Measurements from ENCODE around the gene OR2F2. TPM values are rescaled to one million over a fixed set of nuclear protein-coding genes. Genes with fewer than 3 reads are reported as not detected.

The OR2F2 gene
- total RNA-seq, 1 donor from 2014 or later, result not detected

DNA sequence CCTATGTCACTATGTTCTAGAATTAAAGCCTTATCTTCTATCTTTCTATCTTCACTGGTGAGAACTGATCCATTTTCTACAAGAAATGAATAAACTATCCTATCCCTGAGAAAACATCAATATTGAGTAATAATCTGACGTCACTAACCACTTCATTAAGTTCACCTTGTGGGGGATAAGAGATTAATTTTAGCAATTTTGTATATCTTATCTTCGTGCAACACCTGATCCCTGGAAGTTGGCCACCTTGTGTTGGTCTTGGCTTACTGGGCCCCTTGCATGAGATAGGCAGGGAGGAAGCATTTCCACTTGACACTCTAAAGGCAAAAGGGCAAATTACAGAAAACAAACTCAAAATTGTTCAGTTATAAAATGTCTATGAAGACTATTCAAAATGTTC, 45.0 kb downstream of the OR2F2 start:
- no peak for DNase-seq

DNA sequence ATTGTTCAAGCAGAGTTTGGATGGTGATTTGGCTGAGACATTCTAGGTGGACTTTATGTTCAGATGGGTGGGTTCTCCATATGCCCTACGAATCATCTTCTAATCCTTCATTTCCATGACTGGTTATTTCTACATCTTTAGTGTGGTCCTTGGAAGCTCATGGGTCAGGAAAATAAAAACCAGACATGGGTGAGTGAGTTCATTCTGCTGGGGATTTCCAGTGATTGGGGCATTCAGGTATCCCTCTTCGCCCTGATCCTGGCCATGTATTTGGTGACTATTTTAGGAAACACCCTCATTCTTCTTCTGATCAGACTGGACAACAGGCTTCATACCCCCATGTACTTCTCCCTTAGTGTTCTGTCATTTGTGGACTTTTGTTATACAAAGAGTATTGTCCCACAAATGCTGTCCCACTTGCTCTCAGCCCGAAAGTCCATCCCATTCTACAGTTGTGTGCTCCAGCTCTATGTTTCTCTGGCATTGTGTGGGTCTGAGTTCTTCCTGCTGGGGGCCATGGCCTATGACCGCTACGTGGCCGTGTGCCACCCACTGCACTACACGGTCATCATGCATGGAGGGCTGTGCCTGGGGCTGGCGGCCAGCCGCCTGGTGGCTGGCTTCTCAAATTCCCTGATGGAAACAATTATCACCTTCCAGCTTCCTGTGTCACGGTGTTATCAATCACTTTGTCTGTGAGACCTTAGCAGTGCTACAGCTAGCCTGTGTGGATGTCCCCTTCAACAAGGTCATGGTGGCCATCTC, 45.9 kb downstream of the OR2F2 start:
- no peak for DNase-seq

DNA sequence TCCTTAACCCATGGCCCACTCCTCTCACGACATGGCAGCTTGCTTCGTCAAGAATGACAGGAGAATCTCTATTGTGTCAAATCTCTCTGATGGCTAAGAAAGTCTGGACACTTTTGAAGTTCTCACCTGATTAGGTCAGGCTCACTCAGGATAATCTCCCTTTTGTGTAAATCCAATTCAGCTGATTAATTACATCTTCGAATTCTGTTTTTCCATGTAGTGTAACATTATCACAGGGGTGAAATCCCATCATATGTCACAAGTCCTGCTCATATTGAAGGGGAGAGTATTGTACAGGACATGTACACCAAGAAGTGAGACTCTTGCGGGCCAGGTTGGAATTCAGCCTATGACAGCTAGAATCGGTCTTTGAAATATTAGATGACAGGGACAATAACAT, 48.9 kb downstream of the OR2F2 start:
- DNase-seq, result no peak

Other genes with a start within 250 kb of the OR2F2 start
- 0.72 TPM for gene CTAGE6, start 177.5 kb upstream of the OR2F2 start, total RNA-seq
- 296 TPM for gene TCAF1, start 33.1 kb upstream of the OR2F2 start, total RNA-seq
- gene OR2F1, start 19.6 kb downstream of the OR2F2 start, total RNA-seq, result not detected
- not detected for gene OR6B1, start 65.1 kb downstream of the OR2F2 start, total RNA-seq
- gene OR2A5, start 113.7 kb downstream of the OR2F2 start, total RNA-seq, result not detected
- gene OR2A25, start 134.6 kb downstream of the OR2F2 start, total RNA-seq, result not detected
- gene OR2A12, start 151.0 kb downstream of the OR2F2 start, total RNA-seq, result not detected
- gene OR2A2, start 174.3 kb downstream of the OR2F2 start, total RNA-seq, result not detected
- not detected for gene OR2A14, start 187.9 kb downstream of the OR2F2 start, total RNA-seq
- 4.7 TPM for gene CTAGE4, start 248.2 kb downstream of the OR2F2 start, total RNA-seq

All from tongue (tissue), 2 donors.